Natural killer cell (primary cell): ENCODE measurements around the gene DCTD. TPM values are rescaled to one million over a fixed set of nuclear protein-coding genes. Genes with fewer than 3 reads are reported as not detected.

ENCODE experiments used
- ATAC-seq, 3 donors: fragments of 150-1000 bp in 2 of 3; fragments of 200-7000 bp in 1 of 3; cut with Tn5 transposase; 1 replicate in 1 of 3; 2 replicates in 2 of 3; pipeline ENCODE4 v1.10.0; 2021; ENCODE audit warnings: mild to moderate bottlenecking in 2 of 3, moderate library complexity in 2 of 3
- DNase-seq, 2 donors: peaks; one replicate each; pipeline versions ENCODE4 v3.0.0 to v3.0.0-alpha.2; 2013 to 2021; ENCODE audit warnings: mixed read lengths in 1 of 2
- H3K27ac ChIP-seq: one replicate; pipeline ENCODE4 v1.5.1; 2013; ENCODE audit warnings: mild to moderate bottlenecking, low read length
- H3K27me3 ChIP-seq: one replicate; pipeline ENCODE4 v1.6.1; 2013; ENCODE audit warnings: low read length; ENCODE audit not compliant: control insufficient read depth, insufficient read depth
- H3K36me3 ChIP-seq: one replicate; pipeline ENCODE4 v1.6.1; 2013; ENCODE audit warnings: low read length; ENCODE audit not compliant: control insufficient read depth, insufficient read depth
- H3K4me1 ChIP-seq: one replicate; pipeline ENCODE4 v1.6.1; 2013; ENCODE audit warnings: low read length; ENCODE audit not compliant: control insufficient read depth, insufficient read depth
- H3K4me3 ChIP-seq: one replicate; pipeline ENCODE4 v1.5.1; 2013; ENCODE audit warnings: low read length
- H3K9me3 ChIP-seq: one replicate; pipeline ENCODE4 v1.6.1; 2013; ENCODE audit warnings: low read length; ENCODE audit not compliant: control insufficient read depth, insufficient read depth
- H3K27ac Mint-ChIP-seq, 2 donors: one replicate each; pipeline ENCODE4 v1.8.0; 2022; ENCODE audit warnings: mild to moderate bottlenecking in 2 of 2, mixed read lengths in 2 of 2, moderate library complexity in 1 of 2
- H3K27me3 Mint-ChIP-seq, 2 donors: one replicate each; pipeline ENCODE4 v1.8.0; 2022; ENCODE audit warnings: low read depth in 2 of 2, mixed read lengths in 2 of 2
- H3K36me3 Mint-ChIP-seq: one replicate; pipeline ENCODE4 v1.8.0; 2022; ENCODE audit warnings: mixed read lengths
- H3K4me1 Mint-ChIP-seq, 2 donors: one replicate each; pipeline ENCODE4 v1.8.0; 2022; ENCODE audit warnings: mixed read lengths in 2 of 2
- H3K4me3 Mint-ChIP-seq: one replicate; pipeline ENCODE4 v1.8.0; 2022; ENCODE audit warnings: mild to moderate bottlenecking, moderate library complexity, mixed read lengths
- H3K9me3 Mint-ChIP-seq, 2 donors: one replicate each; pipeline ENCODE4 v1.8.0; 2022; ENCODE audit warnings: mixed read lengths in 2 of 2
- CTCF ChIP-seq: fragments of 200-600 bp; IDR thresholded peaks from one replicate; pipeline ENCODE4 v1.8.0; 2022; ENCODE audit warnings: antibody characterized with exemption
- WGBS: methylation state at CpG from one replicate; pipeline ENCODE4 v1.1.7; 2013; ENCODE audit warnings: missing lambda C conversion rate; ENCODE audit not compliant: insufficient coverage; 5-methylcytosine and 5-hydroxymethylcytosine counted together
- intact Hi-C: fragments of 100-400 bp; cut with micrococcal nuclease; formaldehyde crosslinking; loops from one replicate; pipeline ENCODE4 v1.14.2; 2022
- total RNA-seq, 4 donors: library from RNA; stranded (reverse); fragments of 120-200 nt in 1 of 4; gene quantifications; one replicate each; pipeline versions ENCODE4 v1.2.3 to v1.2.4, GENCODE V29; 2013 to 2022

Gene DCTD
- total RNA-seq, 3 donors from 2014 or later (not counting 1 experiment from before 2014, with no cell fraction given) = 57.2 to 68.2 (median 68.1) TPM

GRCh38 chr4:182863501-182863900 lies 53.7 kb downstream of the DCTD start:
- no peaks in the 10 kb centered on the region for H3K36me3 Mint-ChIP-seq
- no peaks in the 10 kb centered on the region for H3K27me3 Mint-ChIP-seq
- no peaks in the 10 kb centered on the region for H3K4me1 Mint-ChIP-seq
- H3K27ac ChIP-seq = no peak overlapping the region
- intact Hi-C loops = no loop called here
- peak overlapping the region in 1 of 2 donors; percentile 42 for H3K27ac Mint-ChIP-seq
- TF ChIP-seq CTCF = no peak
- no peak overlapping the region for H3K4me3 Mint-ChIP-seq
- no peak for ATAC-seq
- H3K9me3 Mint-ChIP-seq = no peaks in the 10 kb centered on the region
- no peaks in the 10 kb centered on the region for H3K4me1 ChIP-seq
- no peaks in the 10 kb centered on the region for H3K27me3 ChIP-seq
- WGBS = 51% methylated on average over 6 of the region's 6 CpGs
- H3K4me3 ChIP-seq = no peak overlapping the region
- H3K9me3 ChIP-seq = no peaks in the 10 kb centered on the region
- DNase-seq = no peak
- no peaks in the 10 kb centered on the region for H3K36me3 ChIP-seq

GRCh38 chr4:182862921-182863320 lies 54.3 kb downstream of the DCTD start:
- H3K27ac ChIP-seq = no peak overlapping the region
- intact Hi-C loops = no loop called here
- WGBS = 92% methylated on average over 12 of the region's 12 CpGs

GRCh38 chr4:182862141-182862875 lies 54.9 kb downstream of the DCTD start:
- Mint-ChIP-seq H3K9me3 (no peaks in the 10 kb centered on the region), H3K4me3 (no peak overlapping the region), H3K27ac (no peak overlapping the region), H3K27me3 (no peaks in the 10 kb centered on the region), H3K4me1 (no peaks in the 10 kb centered on the region), H3K36me3 (no peaks in the 10 kb centered on the region)
- no peak for TF ChIP-seq CTCF
- no peaks in the 10 kb centered on the region for H3K36me3 ChIP-seq
- no peak overlapping the region for H3K27ac ChIP-seq
- no peaks in the 10 kb centered on the region for H3K27me3 ChIP-seq
- WGBS = 95% methylated on average over 17 of the region's 17 CpGs
- H3K9me3 ChIP-seq = no peaks in the 10 kb centered on the region
- intact Hi-C loops = no loop called here
- no peak for DNase-seq
- H3K4me3 ChIP-seq = no peak overlapping the region
- ATAC-seq = no peak
- H3K4me1 ChIP-seq = no peaks in the 10 kb centered on the region

More at GRCh38 chr4:182862921-182863320, 54.3 kb downstream of the DCTD start:
- DNase-seq = no peak
- Histone ChIP-seq H3K9me3 (no peaks in the 10 kb centered on the region), H3K4me3 (no peak overlapping the region), H3K27me3 (no peaks in the 10 kb centered on the region), H3K4me1 (no peaks in the 10 kb centered on the region), H3K36me3 (no peaks in the 10 kb centered on the region)
- Mint-ChIP-seq H3K27ac (no peak overlapping the region), H3K9me3 (no peaks in the 10 kb centered on the region), H3K36me3 (no peaks in the 10 kb centered on the region), H3K27me3 (no peaks in the 10 kb centered on the region), H3K4me3 (no peak overlapping the region), H3K4me1 (no peaks in the 10 kb centered on the region)
- no peak for ATAC-seq
- no peak for TF ChIP-seq CTCF

- H3K4me3 Mint-ChIP-seq = no peak overlapping the region
- Histone ChIP-seq H3K27ac (no peak overlapping the region), H3K9me3 (no peaks in the 10 kb centered on the region), H3K4me1 (no peaks in the 10 kb centered on the region), H3K27me3 (no peaks in the 10 kb centered on the region), H3K4me3 (no peak overlapping the region), H3K36me3 (no peaks in the 10 kb centered on the region)
- H3K4me1 Mint-ChIP-seq = no peaks in the 10 kb centered on the region
- no peaks in the 10 kb centered on the region for H3K36me3 Mint-ChIP-seq
- no peak for TF ChIP-seq CTCF
- no peak for ATAC-seq
- H3K9me3 Mint-ChIP-seq = no peaks in the 10 kb centered on the region
- WGBS = 88% methylated on average over 10 of the region's 10 CpGs
- H3K27me3 Mint-ChIP-seq = no peaks in the 10 kb centered on the region
- no peak overlapping the region for H3K27ac Mint-ChIP-seq
- intact Hi-C loops = no loop called here
- no peak for DNase-seq
These were observed 55.8 kb downstream of the DCTD start for GRCh38 chr4:182861346-182861745.
